ENCODE data around the gene GPR61.

Gene GPR61, protein sequence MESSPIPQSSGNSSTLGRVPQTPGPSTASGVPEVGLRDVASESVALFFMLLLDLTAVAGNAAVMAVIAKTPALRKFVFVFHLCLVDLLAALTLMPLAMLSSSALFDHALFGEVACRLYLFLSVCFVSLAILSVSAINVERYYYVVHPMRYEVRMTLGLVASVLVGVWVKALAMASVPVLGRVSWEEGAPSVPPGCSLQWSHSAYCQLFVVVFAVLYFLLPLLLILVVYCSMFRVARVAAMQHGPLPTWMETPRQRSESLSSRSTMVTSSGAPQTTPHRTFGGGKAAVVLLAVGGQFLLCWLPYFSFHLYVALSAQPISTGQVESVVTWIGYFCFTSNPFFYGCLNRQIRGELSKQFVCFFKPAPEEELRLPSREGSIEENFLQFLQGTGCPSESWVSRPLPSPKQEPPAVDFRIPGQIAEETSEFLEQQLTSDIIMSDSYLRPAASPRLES

DNA sequence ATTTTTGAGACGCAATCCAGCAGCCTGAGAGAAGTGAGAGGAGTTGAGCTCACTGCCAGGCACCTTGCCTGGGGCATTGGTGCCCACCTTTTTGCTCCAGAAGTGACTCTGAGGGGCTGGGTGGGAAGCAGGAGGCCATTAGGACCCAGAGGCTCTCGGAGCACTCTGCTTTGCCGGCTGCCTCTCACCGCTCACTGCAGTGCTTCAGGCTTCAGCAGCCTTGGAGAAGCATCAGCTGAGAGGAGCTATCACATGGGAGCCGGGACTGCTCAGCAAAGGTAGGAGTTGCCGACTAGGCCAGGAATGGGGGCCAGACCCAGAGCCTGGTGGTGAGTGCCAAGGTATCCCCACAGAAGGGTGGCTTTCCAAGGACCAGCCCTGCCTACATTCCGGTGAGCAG lies at the start of gene GPR61:
Gene GPR61 (plus strand): TSS at position 197 of the 400 bp plus-strand sequence. CDS start 3,151 bp downstream, outside the sequence.
- DNase-seq: no peak

DNA sequence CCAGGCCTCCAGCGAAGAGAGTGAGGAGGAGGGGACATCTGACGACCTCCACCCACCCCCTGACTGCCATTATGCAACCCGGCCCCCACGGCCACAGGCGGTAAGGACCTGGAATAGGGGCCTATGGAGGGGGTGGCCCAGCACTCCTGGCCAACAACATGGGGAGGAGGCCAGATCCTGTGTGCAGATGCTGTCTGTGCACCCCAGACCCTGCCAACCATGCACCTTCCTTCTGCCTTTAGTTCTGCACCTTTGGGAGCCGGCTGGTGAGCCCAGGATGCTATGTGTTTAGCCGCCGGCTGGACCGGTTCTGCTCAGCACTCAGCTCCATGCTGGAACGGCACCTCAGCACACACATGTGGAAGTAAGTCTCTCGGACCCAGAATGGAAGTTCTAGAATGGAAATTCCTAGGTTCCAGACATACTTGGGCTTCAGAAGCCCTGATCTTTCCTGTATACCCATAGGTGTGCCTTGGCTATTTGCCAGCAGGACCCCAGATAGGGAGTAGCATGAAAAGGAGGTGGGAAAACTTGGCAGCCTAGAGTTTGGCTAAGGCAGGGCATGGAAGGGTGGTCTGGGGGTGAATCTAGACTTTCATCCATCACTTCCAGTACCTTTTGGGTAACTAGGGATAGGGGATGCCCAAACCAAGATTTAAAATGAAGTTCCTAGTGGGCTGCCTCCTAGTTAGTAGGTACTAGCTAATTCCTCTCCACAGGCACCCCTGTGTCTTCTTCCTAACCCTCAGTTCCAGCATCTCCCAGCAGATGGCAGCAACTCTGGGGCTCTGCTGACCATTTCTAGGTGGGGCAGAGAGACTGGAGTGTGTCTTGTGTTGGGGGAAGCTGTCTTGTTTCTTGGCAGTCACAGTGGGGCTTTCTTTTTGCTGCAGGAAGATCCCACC lies 49.4 kb upstream of the GPR61 start:
- DNase-seq: peak; percentile 9

DNA sequence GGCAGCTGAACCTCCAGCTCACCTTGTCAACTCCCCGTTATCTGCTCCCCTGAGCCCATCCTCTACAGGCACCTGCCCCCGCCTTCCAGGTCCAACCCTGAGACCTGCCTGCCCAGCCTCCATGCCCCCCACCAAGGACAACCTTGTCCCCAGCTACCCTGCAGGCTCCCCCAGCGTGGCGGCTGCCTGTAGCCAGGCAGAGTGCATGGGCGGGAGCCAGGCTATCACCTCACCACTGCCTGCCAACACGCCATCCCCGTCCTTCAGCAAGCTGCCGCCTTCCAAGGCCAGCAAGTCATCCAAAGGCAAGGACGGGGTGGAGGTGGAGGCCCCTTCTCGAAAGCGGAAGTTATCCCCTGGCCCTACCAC lies 48.8 kb upstream of the GPR61 start:
- DNase-seq: no peak

DNA sequence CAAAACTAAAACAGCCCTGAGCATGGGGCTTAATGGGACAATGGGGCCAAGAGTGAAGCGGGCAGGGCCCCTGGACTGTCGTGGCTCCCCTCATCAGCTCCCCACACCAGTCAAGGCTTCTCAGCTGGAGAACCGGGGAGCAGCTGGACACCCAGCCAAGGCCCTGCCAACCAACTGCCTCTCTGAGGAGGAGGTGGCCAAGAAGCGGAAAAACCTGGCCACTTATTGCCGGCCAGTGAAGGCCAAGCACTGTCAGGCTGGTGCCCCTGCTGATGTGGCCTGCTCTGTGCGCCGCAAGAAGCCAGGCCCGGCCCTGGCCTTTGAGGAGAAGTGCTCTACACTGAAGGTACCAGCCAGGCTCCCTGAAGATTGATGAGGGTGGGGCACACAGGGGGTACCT lies 48.3 kb upstream of the GPR61 start:
- no peak for DNase-seq

DNA sequence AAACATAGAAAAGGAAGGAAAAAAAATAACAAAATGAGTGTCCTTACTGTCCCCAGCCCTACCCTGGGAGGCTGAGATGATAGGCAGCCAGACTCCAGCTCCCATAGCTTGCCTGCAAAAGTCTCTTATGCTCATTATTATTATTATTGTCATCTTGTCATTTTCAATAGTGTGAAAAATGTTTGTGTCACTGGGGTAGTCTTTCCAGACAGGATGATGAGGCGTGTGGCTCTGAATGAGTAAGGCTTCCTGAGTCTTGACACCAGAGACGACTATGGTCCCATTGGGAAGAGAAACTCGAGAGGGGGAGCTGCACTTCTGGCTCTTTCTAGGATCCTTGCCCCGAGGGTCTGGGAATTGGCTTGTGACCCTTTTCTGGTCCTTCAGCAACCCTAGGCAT lies 46.9 kb upstream of the GPR61 start:
- no peak for DNase-seq

DNA sequence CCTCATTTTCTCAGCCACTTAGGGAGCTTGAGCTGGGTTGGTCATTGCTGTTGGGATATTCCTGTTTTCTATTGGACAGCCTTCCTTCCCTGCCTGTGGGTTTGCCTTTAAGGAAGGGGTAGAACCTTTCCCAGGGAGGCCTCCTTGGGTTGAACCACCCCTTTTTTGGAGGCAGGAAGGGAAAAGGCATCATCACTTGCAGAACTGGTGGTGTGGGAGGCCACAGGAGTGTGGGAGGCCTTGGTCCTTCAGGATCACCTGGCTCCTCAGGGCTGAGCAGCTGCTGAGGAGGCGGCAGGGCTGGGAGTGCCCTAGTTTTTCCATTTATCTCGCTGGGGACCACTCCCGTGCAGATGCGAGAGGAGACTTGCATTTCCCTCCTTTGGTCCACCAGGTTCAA lies 46.4 kb upstream of the GPR61 start:
- DNase-seq: no peak

DNA sequence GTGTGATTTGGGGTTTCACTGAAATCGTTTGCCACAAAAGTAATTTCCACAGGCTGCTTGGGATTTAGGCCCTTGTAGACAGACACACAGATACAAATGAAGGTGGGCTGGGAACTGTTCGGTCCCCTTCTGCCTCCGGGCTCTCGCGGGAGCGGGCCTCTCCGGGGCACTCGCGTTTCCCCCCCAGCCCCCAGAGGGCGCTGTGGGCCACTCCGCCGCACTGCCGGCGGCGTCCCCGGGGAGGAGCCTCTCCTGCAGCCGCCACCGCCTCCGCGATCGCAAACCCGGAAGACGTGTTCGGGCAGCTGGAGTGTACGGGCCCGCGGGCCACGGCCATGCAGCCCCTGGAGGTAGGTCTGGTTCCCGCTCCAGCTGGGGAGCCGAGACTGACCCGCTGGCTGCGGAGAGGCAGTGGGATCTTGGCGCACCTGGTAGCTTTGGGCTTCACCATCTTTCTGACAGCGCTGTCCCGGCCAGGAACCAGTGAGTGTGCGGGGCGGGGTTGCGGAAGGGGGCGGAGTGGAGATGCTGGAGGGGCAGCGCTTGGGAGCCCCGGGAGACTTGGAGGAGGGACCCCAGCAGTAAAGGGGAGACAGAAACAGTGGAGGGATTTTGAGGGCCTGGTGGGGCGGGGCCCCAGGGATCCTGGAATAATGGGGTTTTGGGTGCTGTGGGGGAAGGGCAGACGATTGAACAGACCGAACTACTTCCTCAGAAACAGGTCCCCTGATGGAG lies 45.7 kb upstream of the GPR61 start, which contains the start of gene CYB561D1:
Gene CYB561D1 (plus strand): TSS at position 290 of the 735 bp plus-strand sequence. CDS start 46 bp downstream, at position 336.
- DNase-seq: peak; percentile 49

DNA sequence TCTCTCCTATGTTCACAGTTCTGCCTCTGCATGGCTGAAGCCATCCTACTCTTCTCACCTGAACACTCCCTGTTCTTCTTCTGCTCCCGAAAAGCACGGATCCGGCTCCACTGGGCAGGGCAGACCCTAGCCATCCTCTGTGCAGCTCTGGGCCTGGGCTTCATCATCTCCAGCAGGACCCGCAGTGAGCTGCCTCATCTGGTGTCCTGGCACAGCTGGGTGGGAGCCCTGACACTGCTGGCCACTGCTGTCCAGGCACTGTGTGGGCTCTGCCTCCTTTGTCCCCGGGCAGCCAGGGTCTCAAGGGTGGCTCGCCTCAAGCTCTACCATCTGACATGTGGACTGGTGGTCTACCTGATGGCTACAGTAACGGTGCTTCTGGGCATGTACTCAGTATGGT lies 43.9 kb upstream of the GPR61 start:
- DNase-seq: no peak

DNA sequence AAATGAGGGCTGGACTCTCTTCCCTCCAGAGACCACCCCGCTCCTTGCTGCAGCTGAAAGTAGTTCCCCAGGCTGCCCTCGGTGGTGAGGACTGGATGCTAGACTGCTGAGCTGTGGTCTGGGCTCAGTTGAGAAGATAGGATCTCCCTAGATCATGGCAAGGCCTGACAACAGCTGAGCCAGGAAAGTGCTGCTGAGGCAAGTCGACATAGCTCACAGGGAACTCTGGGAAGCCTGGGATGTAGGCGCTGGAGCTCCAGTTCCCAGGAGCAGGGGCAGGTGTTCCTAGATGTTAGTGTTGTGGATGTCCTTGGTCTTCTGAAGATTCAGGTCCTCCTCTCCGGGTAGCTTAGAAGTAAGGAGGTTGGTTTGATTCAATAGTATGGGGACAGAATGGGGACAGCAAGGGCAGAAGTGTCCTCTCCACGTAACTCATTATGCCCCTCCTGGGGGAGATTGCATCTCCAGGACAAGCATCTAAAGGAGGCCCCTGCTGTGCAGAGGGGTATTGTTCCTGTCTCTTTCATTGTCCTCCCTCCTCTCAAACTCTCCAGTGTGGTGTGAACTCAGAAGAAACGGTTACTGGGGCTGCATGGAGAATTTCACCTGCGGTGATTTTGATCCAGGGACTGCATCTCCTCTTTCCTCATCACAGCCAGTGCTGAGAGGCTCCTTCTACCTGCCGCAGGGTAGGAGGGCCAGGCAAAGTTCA lies 42.1 kb upstream of the GPR61 start:
- no peak for DNase-seq

DNA sequence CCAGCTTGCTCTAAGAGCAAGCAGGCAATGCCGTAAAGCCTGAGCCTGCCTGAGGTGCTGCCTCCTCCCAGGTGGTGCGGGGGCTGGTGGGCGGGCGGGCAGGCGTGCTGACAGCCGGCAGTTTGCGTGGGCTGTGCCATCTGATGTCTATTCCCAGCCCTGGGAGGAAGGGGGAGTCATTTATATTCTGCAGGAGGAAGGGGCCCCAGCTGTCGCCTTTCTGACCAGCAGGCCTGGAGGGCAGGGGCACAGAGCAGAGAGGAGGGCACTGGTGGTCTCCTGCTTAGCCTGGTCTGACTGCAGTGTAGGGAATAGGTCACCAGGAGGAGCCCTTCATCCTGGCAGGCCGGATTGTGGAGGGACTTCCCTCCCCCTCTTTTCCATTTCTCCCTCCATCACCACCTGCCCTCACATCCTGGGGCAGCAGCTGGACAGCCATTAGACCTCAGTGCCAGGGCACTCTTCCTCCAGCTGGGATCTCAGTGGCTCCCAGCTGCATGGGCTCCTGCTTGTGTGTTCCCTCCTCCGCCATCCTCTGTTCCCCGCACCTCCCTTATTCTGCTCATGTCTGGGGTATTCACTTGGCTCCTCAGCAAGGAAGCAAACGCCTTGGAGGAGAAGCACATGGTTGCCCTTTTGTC lies 41.4 kb upstream of the GPR61 start:
- no peak for DNase-seq

DNA sequence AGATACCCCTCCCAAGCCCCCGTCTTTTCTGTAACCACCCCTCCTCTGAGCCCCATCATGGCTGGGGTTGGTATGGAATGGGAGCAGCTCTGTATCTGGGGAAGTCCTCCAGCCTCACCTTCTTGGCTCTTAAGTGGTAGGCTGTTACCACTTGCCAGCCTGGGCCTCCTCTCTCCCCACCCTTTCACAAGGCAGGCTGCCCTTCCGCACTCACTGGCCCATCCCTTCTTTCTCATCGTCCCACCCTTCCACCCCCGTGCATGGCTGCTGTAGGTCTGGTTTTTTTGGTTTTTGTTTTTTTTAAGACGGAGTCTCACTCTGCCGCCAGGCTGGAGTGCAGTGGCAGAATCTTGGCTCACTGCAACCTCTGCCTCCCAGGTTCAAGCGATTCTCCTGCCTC lies 40.6 kb upstream of the GPR61 start:
- no peak for DNase-seq

DNA sequence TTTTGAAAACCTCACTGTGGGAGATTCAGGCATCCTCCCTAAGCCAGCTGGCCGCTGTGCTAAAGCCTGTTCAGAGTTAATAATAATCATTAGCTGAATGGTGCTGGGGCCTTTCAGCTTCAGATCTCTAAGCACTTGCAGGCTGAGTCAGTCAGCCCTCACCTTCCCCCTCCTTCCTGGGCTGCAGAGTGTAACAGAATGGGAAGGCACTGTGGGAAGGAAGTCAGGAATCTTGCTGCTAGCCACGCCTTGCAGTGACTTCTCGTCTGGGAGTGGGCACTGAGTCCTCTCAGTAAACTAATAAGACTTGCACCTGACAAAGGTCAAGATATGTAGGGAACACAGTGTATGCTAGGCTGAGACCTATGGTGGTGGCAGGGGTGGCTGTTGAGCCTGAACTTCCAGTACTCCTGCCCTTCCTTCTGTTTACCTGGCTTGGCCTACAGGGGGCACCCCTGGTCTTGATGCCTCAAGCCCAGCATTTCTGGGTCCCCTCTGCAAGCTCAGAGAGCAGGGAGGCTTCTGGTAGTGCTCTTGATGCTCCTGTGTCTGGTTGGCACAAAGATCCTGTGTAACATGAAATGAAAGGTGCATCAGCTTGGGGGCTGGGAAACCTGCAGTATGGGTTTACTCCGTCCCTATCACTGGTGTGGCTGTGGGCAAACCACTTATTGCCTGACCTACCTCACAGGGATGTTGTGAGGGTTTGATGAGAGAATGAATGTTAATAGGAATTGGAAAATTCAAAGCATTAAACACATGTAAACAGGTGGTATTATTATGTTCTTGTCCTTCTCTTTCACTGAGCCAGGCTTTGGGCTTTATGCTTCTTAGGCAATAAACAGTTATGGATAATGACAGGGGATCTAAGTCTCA lies 39.8 kb upstream of the GPR61 start:
- DNase-seq: no peak

DNA sequence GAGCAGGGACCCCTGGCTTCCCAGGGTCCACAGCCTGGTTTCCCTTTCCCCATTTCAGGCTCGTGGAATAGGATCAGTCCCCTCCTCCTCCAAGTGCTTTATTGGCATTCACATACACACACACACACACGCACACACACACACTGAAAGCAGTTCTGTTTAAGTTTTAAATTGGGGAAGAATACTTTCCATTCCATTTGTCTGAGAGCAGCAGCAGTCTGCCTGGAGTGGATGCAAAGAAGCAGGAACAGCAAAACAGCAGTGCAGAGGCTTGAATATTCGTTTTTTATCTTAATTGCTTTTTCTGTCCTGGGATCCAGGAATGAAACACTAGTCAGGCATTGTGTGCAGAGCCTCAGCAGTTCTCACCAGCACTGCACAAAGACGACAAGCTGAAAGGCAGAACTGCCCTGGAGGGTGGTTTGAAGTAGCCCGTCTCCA lies 38.7 kb upstream of the GPR61 start:
- no peak for DNase-seq

DNA sequence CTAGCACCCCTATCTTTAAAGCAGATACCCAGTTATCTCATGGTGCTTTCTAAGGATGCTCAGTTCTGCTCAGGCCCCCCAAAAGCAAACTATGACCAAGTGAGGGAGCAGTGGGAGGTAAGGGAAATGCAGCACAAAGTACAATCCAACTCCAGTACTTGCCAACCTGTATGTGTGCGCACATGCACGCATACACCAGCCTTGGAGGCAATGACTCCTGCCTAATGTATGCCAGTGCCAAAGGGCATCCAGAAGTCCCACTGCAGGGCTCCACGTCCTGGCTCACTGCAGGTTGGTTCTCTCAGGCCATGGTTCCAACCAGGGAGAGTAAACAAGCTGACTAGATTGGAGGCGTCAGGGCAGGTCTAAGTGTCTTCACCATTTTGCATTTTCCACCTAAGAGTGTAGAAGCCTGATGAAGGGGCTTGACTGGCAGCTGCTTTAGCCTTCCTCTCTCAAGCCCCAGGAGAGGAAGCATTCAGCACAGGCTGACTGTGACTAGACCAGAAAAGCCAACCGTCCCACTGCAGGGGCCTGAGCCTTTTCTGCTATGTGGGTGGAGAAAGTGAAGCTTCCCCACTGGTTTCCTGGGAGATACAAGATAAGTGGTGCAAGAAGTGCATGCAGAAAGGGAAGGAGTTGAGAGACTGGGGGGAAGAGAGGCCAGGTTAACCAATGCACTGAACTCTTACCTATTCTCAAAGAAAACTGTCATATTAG lies 37.9 kb upstream of the GPR61 start:
- no peak for DNase-seq

DNA sequence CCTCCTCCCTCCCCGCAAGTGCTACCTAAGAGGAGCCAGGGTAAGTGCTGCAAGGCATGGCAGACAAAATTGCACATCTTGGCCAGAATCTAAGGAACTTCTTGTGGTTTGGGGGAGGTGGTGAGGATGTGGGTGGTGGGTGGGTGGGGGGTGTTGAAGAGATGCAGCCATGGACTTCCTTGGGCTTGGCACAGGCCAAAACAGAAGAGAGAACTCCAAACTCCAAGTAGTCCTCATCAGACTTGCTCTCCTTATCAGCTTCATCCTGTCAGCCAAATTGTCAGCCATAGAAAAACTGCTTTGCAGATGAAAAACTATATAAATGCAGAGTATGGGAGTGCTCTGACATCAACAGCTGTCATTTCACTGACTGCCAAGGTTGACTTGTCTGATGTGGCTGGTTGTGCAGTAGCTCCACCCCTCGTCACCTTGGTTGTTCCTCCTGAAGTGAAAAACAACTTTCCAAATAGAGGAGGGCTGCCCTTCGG lies 37.3 kb upstream of the GPR61 start:
- no peak for DNase-seq

DNA sequence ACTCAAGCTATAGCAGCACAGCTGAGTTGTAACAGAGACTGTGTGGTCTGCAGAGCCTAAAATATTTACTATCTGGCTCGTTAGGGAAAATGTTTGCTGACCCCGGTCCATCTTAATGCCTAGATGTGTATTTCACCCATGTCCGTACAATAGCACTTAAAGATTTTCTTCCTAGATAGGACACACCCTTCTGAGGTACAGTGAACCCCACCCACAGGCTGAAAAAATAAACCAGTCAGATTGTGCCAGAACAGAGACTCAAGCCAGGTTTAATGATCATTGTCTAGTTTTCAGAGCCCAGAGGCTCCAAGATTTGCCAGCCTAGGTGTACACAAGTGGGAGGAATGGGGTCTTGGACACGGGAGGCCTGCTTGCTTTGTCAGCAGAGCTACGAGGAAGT lies 35.7 kb upstream of the GPR61 start:
- DNase-seq: no peak

DNA sequence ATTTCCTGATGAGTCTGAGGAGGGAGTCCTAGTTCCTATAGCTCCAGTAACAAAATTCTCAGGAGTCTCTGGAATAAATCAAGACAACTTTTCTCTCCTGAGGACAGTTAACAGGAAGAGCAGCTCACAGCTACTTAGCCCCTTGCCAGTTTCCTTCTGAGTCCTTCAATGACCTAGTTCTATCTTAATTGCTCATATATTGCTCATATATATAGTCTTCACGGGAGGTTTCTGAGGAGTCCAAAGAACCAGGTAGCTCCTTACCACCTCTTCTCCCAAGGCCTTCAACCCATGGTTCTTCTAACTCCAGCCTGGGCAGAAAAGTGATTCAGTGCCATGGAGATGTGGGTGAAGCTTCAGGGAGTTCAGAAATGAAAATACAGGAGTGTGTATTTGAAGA lies 34.7 kb upstream of the GPR61 start:
- no peak for DNase-seq

DNA sequence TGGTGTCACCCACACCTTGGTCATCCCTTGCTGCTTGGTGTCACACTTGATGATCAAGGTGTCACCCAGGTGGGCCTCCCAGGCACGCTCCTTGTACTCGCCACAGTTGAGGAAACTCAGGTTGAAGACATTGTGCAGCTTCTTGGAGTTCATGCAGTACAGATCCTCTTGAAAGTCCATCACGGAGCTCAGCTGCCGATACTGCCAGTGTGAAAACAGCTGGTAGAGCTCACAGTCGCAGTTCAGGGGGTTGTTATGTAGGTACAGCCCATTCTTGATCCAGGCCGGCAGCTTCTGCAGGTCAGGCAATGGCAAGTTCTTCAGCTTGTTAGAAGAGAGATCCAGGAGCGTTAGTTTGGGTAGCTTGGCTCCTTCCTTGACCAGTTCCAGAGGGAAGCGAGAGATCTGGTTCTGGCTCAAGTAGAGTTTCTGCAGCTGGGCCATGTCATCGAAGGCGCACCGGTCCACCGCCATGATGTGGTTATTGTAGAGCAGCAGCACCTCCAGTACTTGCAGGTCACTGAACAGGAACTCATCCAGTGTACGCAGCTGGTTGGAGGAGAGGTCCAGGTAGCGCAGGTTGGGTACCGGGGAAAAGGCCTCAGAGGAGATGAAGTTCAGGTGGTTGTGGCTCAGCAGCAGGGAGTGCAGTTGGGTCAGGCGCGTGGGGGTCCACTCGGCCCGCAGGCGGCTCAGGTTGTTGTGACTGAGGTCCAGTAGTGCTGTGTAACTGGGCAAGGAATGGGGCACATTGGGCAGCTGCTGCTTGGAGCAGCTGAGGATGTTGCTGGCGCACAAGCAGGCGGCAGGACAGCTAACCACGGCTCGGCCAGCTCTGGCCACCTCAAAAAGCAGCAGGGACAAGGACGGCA lies 31.4 kb upstream of the GPR61 start:
- no peak for DNase-seq

DNA sequence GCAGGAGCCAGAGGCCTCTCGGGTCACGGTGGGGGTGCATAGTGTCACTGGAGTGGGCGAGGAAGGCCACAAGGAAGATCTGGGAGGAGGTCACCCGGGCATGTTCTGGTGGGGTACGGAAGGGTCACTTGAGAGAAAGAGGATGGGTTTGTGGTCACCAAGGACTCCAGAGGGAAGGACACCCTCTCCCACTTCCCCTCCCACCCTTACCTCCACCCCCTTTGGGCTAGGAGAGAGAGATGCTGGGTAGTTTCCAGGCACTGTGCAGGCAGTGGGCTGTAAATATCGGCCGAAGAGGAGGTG lies 30.8 kb upstream of the GPR61 start:
- no peak for DNase-seq

All from NCI-H1048 (cell line).